ENCODE measurements around the gene FANK1. TPM values are rescaled to one million over a fixed set of nuclear protein-coding genes. Genes with fewer than 3 reads are reported as not detected.

Gene FANK1
- total and polyA plus RNA-seq, 2 donors (not counting 1 experiment from before 2014, with no cell fraction given): 0.13 TPM; not detected in 1

DNA sequence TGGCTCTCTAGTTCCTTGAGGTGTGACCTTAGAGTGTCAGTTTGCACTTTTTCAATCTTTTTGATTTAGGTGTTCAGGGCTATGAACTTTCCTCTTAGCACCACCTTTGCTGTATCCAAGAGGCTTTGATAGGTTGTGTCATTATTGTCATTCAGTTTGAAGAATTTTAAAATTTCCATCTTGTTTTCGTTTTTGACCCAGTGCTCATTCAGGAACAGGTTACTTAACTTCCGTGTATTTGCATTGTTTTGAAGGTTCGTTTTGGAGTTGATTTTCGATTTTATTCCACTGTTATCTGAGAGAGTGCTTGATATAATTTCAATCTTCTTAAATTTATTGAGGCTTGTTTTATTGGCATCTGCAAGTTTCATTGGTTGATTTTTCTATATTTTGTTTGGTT is 37.3 kb downstream of the FANK1 start:
- H3K27ac ChIP-seq (ENCODE audit: low read length in 2 of 2): no peak overlapping the region
- peaks cover 61% of the 10 kb centered on the region for H3K27me3 Mint-ChIP-seq
- TF ChIP-seq, protein P1, sequence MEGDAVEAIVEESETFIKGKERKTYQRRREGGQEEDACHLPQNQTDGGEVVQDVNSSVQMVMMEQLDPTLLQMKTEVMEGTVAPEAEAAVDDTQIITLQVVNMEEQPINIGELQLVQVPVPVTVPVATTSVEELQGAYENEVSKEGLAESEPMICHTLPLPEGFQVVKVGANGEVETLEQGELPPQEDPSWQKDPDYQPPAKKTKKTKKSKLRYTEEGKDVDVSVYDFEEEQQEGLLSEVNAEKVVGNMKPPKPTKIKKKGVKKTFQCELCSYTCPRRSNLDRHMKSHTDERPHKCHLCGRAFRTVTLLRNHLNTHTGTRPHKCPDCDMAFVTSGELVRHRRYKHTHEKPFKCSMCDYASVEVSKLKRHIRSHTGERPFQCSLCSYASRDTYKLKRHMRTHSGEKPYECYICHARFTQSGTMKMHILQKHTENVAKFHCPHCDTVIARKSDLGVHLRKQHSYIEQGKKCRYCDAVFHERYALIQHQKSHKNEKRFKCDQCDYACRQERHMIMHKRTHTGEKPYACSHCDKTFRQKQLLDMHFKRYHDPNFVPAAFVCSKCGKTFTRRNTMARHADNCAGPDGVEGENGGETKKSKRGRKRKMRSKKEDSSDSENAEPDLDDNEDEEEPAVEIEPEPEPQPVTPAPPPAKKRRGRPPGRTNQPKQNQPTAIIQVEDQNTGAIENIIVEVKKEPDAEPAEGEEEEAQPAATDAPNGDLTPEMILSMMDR (IDR thresholded peaks at IDR 0.05): no peak
- no peak for TF ChIP-seq EZH2 (IDR thresholded peaks at IDR 0.05; ENCODE audit: borderline replicate concordance, insufficient read depth, low read depth, low read length, poor library complexity, severe bottlenecking)
- H3K27me3 ChIP-seq (replicated peaks in 1 of 4; ENCODE audit: control extremely low read depth in 1 of 4, control insufficient read depth in 3 of 4, insufficient read depth in 4 of 4, low read length in 3 of 4): peaks cover 0 to 6% (median 3%) of the 10 kb centered on the region in 4 experiments
- H3K4me1 Mint-ChIP-seq: no peaks in the 10 kb centered on the region
- DNase-seq: no peak
- H2AFZ ChIP-seq (ENCODE audit: insufficient read depth, low read depth, low read length, poor library complexity, severe bottlenecking): no peak overlapping the region
- CTCF ChIA-PET: interaction anchor here (0.7 to 3.1 kb wide), 3 partner anchors 570 to 1921 kb away, joined by 3 to 17 read pairs (median 5); no protein-coding TSS in a partner anchor
- POLR2A ChIA-PET: no interaction called here
- no peaks in the 10 kb centered on the region for H3K36me3 ChIP-seq (replicated peaks in 1 of 2; ENCODE audit: control extremely low read depth in 1 of 2, control insufficient read depth in 1 of 2, extremely low read depth in 1 of 2, insufficient read depth in 2 of 2, low read length in 1 of 2)
- WGBS (ENCODE audit: insufficient coverage): 60% methylated on average over 1 of the region's 4 CpGs
- no peaks in the 10 kb centered on the region for H3K9me3 ChIP-seq (ENCODE audit: control extremely low read depth in 1 of 3, control insufficient read depth in 2 of 3, insufficient read depth in 1 of 3, low read length in 2 of 3)
- H3K4me1 ChIP-seq (ENCODE audit: control insufficient read depth in 2 of 2, insufficient read depth in 2 of 2, low read length in 2 of 2): no peaks in the 10 kb centered on the region
- peaks cover 2% of the 10 kb centered on the region for H3K9me3 Mint-ChIP-seq (ENCODE audit: insufficient read depth)
- ATAC-seq (ENCODE audit: low read depth): no peak
- H3K9ac ChIP-seq (ENCODE audit: low read length): no peak overlapping the region
- H4K20me1 ChIP-seq (ENCODE audit: control insufficient read depth, insufficient read depth, low read length, poor library complexity, severe bottlenecking): no peaks in the 10 kb centered on the region
- H3K27ac Mint-ChIP-seq: no peak overlapping the region
- intact Hi-C loops (cut with micrococcal nuclease): no loop called here
- no peak overlapping the region for H3K4me3 ChIP-seq (ENCODE audit: control extremely low read depth in 1 of 5, extremely low read depth in 1 of 5, insufficient read depth in 1 of 5, low read depth in 2 of 5, low read length in 4 of 5)
- H3K79me2 ChIP-seq (ENCODE audit: control insufficient read depth, insufficient read depth, low read length): no peaks in the 10 kb centered on the region
- H3K4me3 Mint-ChIP-seq: no peak overlapping the region
- no peak overlapping the region for H3K4me2 ChIP-seq (replicated peaks; ENCODE audit: low read depth, low read length, poor library complexity, severe bottlenecking)

DNA sequence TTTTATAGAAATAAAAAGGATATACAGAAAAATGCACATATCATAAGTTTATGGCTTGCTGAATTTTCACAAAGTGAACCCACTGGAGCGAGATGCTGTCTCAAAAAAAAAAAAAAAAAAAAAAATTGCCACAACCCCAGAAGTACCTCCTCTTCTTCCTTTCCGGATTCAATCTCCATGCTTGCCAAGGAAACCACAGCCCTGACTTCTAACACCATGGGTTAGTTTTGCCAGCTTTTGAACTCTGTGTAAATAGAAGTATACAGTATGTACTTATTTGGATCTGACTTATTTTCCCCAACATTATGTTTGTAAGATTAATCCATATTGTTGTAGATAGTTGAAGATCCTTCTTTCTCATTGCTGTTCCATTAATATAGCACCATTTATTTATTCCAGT is 40.0 kb downstream of the FANK1 start:
- Mint-ChIP-seq H3K4me3 (no peak overlapping the region), H3K9me3 (ENCODE audit: insufficient read depth) (peaks cover under 1% of the 10 kb centered on the region), H3K27ac (no peak overlapping the region), H3K27me3 (peaks cover 54% of the 10 kb centered on the region), H3K4me1 (no peaks in the 10 kb centered on the region)
- Histone ChIP-seq H3K9ac (ENCODE audit: low read length) (no peak overlapping the region), H3K27me3 (replicated peaks in 1 of 4; ENCODE audit: control extremely low read depth in 1 of 4, control insufficient read depth in 3 of 4, insufficient read depth in 4 of 4, low read length in 3 of 4) (peaks cover 0 to 6% (median 3%) of the 10 kb centered on the region in 4 experiments), H3K79me2 (ENCODE audit: control insufficient read depth, insufficient read depth, low read length) (no peaks in the 10 kb centered on the region), H3K27ac (ENCODE audit: low read length in 2 of 2) (no peak overlapping the region), H3K4me2 (replicated peaks; ENCODE audit: low read depth, low read length, poor library complexity, severe bottlenecking) (no peak overlapping the region), H3K4me1 (ENCODE audit: control insufficient read depth in 2 of 2, insufficient read depth in 2 of 2, low read length in 2 of 2) (no peaks in the 10 kb centered on the region), H3K36me3 (replicated peaks in 1 of 2; ENCODE audit: control extremely low read depth in 1 of 2, control insufficient read depth in 1 of 2, extremely low read depth in 1 of 2, insufficient read depth in 2 of 2, low read length in 1 of 2) (no peaks in the 10 kb centered on the region), H2AFZ (ENCODE audit: insufficient read depth, low read depth, low read length, poor library complexity, severe bottlenecking) (no peak overlapping the region), H4K20me1 (ENCODE audit: control insufficient read depth, insufficient read depth, low read length, poor library complexity, severe bottlenecking) (no peaks in the 10 kb centered on the region), H3K9me3 (ENCODE audit: control extremely low read depth in 1 of 3, control insufficient read depth in 2 of 3, insufficient read depth in 1 of 3, low read length in 2 of 3) (no peaks in the 10 kb centered on the region), H3K4me3 (ENCODE audit: control extremely low read depth in 1 of 5, extremely low read depth in 1 of 5, insufficient read depth in 1 of 5, low read depth in 2 of 5, low read length in 4 of 5) (no peak overlapping the region)
- DNase-seq (no peak), ATAC-seq (ENCODE audit: low read depth) (no peak)
- POLR2A ChIA-PET: no interaction called here
- CTCF ChIA-PET: interaction anchor here (3.1 kb wide), 1 partner anchor 567 kb away, joined by 17 read pairs; no protein-coding TSS in a partner anchor
- no CpG with 5 or more reads among the region's 2 CpGs for WGBS (ENCODE audit: insufficient coverage)
- TF ChIP-seq, protein P1 (IDR thresholded peaks at IDR 0.05): no peak
- no peak for TF ChIP-seq EZH2 (IDR thresholded peaks at IDR 0.05; ENCODE audit: borderline replicate concordance, insufficient read depth, low read depth, low read length, poor library complexity, severe bottlenecking)
- intact Hi-C loops (cut with micrococcal nuclease): no loop called here
